Measurements from ENCODE around the gene PAX5.

Gene PAX5

GRCh38 chr9:37011530-37011929, 22.5 kb downstream of the PAX5 start:
- TF ChIP-seq SUZ12 (IDR thresholded peaks at IDR 0.05; ENCODE audit: extremely low read depth, insufficient read depth, insufficient read length) (no peak), ZNF274 (IDR thresholded peaks at IDR 0.05; ENCODE audit: low read depth, low read length) (no peak), YY1 (IDR thresholded peaks at IDR 0.05; ENCODE audit: insufficient read depth, insufficient read length) (no peak)
- Histone ChIP-seq H3K36me3 (ENCODE audit: insufficient read depth, insufficient read length, low read length) (no peaks in the 10 kb centered on the region), H3K9ac (ENCODE audit: insufficient read length, low read depth) (no peak overlapping the region), H3K4me3 (ENCODE audit: insufficient read length, low read depth) (no peak overlapping the region), H3K9me3 (ENCODE audit: insufficient read depth, low read length) (no peaks in the 10 kb centered on the region), H3K27me3 (ENCODE audit: insufficient read depth, insufficient read length) (no peaks in the 10 kb centered on the region), H3K4me1 (ENCODE audit: insufficient read depth, insufficient read length) (no peaks in the 10 kb centered on the region)
- DNase-seq (ENCODE audit: low read depth, low spot score), result no peak

- TF ChIP-seq ZNF274 (IDR thresholded peaks at IDR 0.05; ENCODE audit: low read depth, low read length) (no peak), SUZ12 (IDR thresholded peaks at IDR 0.05; ENCODE audit: extremely low read depth, insufficient read depth, insufficient read length) (no peak), YY1 (IDR thresholded peaks at IDR 0.05; ENCODE audit: insufficient read depth, insufficient read length) (no peak)
- no peaks in the 10 kb centered on the region for H3K36me3 ChIP-seq (ENCODE audit: insufficient read depth, insufficient read length, low read length)
- H3K4me3 ChIP-seq (ENCODE audit: insufficient read length, low read depth), result no peak overlapping the region
- DNase-seq (ENCODE audit: low read depth, low spot score), result no peak
- no peaks in the 10 kb centered on the region for H3K4me1 ChIP-seq (ENCODE audit: insufficient read depth, insufficient read length)
- H3K27me3 ChIP-seq (ENCODE audit: insufficient read depth, insufficient read length), result no peaks in the 10 kb centered on the region
- H3K9me3 ChIP-seq (ENCODE audit: insufficient read depth, low read length), result no peaks in the 10 kb centered on the region
- H3K9ac ChIP-seq (ENCODE audit: insufficient read length, low read depth), result no peak overlapping the region
Observed at GRCh38 chr9:37010976-37011375, 23.1 kb downstream of the PAX5 start.

GRCh38 chr9:37010180-37010579, 23.9 kb downstream of the PAX5 start:
- Histone ChIP-seq H3K27me3 (ENCODE audit: insufficient read depth, insufficient read length) (no peaks in the 10 kb centered on the region), H3K36me3 (ENCODE audit: insufficient read depth, insufficient read length, low read length) (no peaks in the 10 kb centered on the region), H3K9ac (ENCODE audit: insufficient read length, low read depth) (no peak overlapping the region), H3K4me1 (ENCODE audit: insufficient read depth, insufficient read length) (no peaks in the 10 kb centered on the region), H3K9me3 (ENCODE audit: insufficient read depth, low read length) (no peaks in the 10 kb centered on the region), H3K4me3 (ENCODE audit: insufficient read length, low read depth) (no peak overlapping the region)
- no peak for DNase-seq (ENCODE audit: low read depth, low spot score)
- TF ChIP-seq SUZ12 (IDR thresholded peaks at IDR 0.05; ENCODE audit: extremely low read depth, insufficient read depth, insufficient read length), result no peak
- no peak for TF ChIP-seq ZNF274 (IDR thresholded peaks at IDR 0.05; ENCODE audit: low read depth, low read length)
- no peak for TF ChIP-seq YY1 (IDR thresholded peaks at IDR 0.05; ENCODE audit: insufficient read depth, insufficient read length)

DNA sequence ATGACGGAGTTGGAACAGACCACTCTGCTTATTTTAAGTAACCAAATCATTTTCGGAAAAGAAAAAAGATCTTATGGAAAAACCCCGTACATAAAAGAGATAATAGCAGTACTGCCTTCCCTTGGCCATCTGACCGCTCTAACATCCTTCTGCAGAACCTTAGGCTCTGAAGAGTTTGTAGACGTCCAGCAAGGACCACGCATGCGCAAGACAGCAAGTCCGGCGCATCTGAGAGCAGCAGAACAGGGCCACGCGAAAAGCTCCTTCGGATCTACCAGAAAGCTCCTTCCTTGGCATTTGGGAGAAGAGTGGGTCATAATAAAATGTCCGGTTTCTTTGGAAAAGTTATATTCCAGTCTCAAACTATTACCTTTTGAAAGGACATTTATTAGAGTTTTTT, 26.8 kb downstream of the PAX5 start:
- Histone ChIP-seq H3K36me3 (ENCODE audit: insufficient read depth, insufficient read length, low read length) (no peaks in the 10 kb centered on the region), H3K4me1 (ENCODE audit: insufficient read depth, insufficient read length) (peaks cover 1% of the 10 kb centered on the region), H3K27me3 (ENCODE audit: insufficient read depth, insufficient read length) (no peaks in the 10 kb centered on the region)

GRCh38 chr9:37005517-37006140, 28.4 kb downstream of the PAX5 start:
- Histone ChIP-seq H3K36me3 (ENCODE audit: insufficient read depth, insufficient read length, low read length) (no peaks in the 10 kb centered on the region), H3K4me1 (ENCODE audit: insufficient read depth, insufficient read length) (peaks cover 4% of the 10 kb centered on the region), H3K9ac (ENCODE audit: insufficient read length, low read depth) (no peak overlapping the region), H3K4me3 (ENCODE audit: insufficient read length, low read depth) (no peak overlapping the region), H3K27me3 (ENCODE audit: insufficient read depth, insufficient read length) (no peaks in the 10 kb centered on the region), H3K9me3 (ENCODE audit: insufficient read depth, low read length) (no peaks in the 10 kb centered on the region)
- TF ChIP-seq SUZ12 (IDR thresholded peaks at IDR 0.05; ENCODE audit: extremely low read depth, insufficient read depth, insufficient read length) (no peak), ZNF274 (IDR thresholded peaks at IDR 0.05; ENCODE audit: low read depth, low read length) (no peak), YY1 (IDR thresholded peaks at IDR 0.05; ENCODE audit: insufficient read depth, insufficient read length) (no peak)
- no peak for DNase-seq (ENCODE audit: low read depth, low spot score)

More for the DNA sequence above, 26.8 kb downstream of the PAX5 start:
- TF ChIP-seq SUZ12 (IDR thresholded peaks at IDR 0.05; ENCODE audit: extremely low read depth, insufficient read depth, insufficient read length), result no peak
- no peak for TF ChIP-seq YY1 (IDR thresholded peaks at IDR 0.05; ENCODE audit: insufficient read depth, insufficient read length)
- no peak for TF ChIP-seq ZNF274 (IDR thresholded peaks at IDR 0.05; ENCODE audit: low read depth, low read length)
- no peak overlapping the region for H3K4me3 ChIP-seq (ENCODE audit: insufficient read length, low read depth)
- DNase-seq (ENCODE audit: low read depth, low spot score), result no peak
- no peak overlapping the region for H3K9ac ChIP-seq (ENCODE audit: insufficient read length, low read depth)
- no peaks in the 10 kb centered on the region for H3K9me3 ChIP-seq (ENCODE audit: insufficient read depth, low read length)

- Histone ChIP-seq H3K27me3 (ENCODE audit: insufficient read depth, insufficient read length) (no peaks in the 10 kb centered on the region), H3K9ac (ENCODE audit: insufficient read length, low read depth) (no peak overlapping the region), H3K36me3 (ENCODE audit: insufficient read depth, insufficient read length, low read length) (no peaks in the 10 kb centered on the region), H3K9me3 (ENCODE audit: insufficient read depth, low read length) (no peaks in the 10 kb centered on the region), H3K4me3 (ENCODE audit: insufficient read length, low read depth) (no peak overlapping the region), H3K4me1 (ENCODE audit: insufficient read depth, insufficient read length) (peaks cover 13% of the 10 kb centered on the region)
- TF ChIP-seq YY1 (IDR thresholded peaks at IDR 0.05; ENCODE audit: insufficient read depth, insufficient read length) (no peak), SUZ12 (IDR thresholded peaks at IDR 0.05; ENCODE audit: extremely low read depth, insufficient read depth, insufficient read length) (no peak), ZNF274 (IDR thresholded peaks at IDR 0.05; ENCODE audit: low read depth, low read length) (no peak)
- DNase-seq (ENCODE audit: low read depth, low spot score), result no peak
Observed at GRCh38 chr9:37004424-37004935, 29.6 kb downstream of the PAX5 start.

GRCh38 chr9:37002413-37003217, 31.5 kb downstream of the PAX5 start:
- Histone ChIP-seq H3K9ac (ENCODE audit: insufficient read length, low read depth) (no peak overlapping the region), H3K9me3 (ENCODE audit: insufficient read depth, low read length) (no peaks in the 10 kb centered on the region), H3K27me3 (ENCODE audit: insufficient read depth, insufficient read length) (no peaks in the 10 kb centered on the region), H3K36me3 (ENCODE audit: insufficient read depth, insufficient read length, low read length) (no peaks in the 10 kb centered on the region), H3K4me1 (ENCODE audit: insufficient read depth, insufficient read length) (peaks cover 15% of the 10 kb centered on the region), H3K4me3 (ENCODE audit: insufficient read length, low read depth) (no peak overlapping the region)
- no peak for DNase-seq (ENCODE audit: low read depth, low spot score)
- TF ChIP-seq SUZ12 (IDR thresholded peaks at IDR 0.05; ENCODE audit: extremely low read depth, insufficient read depth, insufficient read length), result no peak
- TF ChIP-seq ZNF274 (IDR thresholded peaks at IDR 0.05; ENCODE audit: low read depth, low read length), result no peak
- TF ChIP-seq YY1 (IDR thresholded peaks at IDR 0.05; ENCODE audit: insufficient read depth, insufficient read length), result no peak

Data from NT2/D1 (cell line).